T-helper 1 cell treated with Interleukin-12 subunit alpha and Interleukin-12 subunit beta and Interleukin-4 antibody, amounts not matched to agents 30 ng/mL and 1 ng/mL, for 36 hours (primary cell): ENCODE data around the gene PXYLP1. TPM values are rescaled to one million over a fixed set of nuclear protein-coding genes. Genes with fewer than 3 reads are reported as not detected.

Experiments used
- intact Hi-C: fragments of 100-400 bp; cut with micrococcal nuclease; formaldehyde crosslinking; loops from one replicate; pipeline ENCODE4 v1.15.1; 2024
- total RNA-seq: library from RNA; stranded (reverse); gene quantifications from 2 replicates; pipeline ENCODE4 v1.2.3, GENCODE V29; 2022

Gene PXYLP1
- total RNA-seq, 1 donor from 2014 or later = 17.1 TPM

- intact Hi-C loops = loop anchor here (5.0 to 10.0 kb wide), 4 partner anchors 263 to 833 kb away; partner anchors contain the start of gene TFDP2
Measured at GRCh38 chr3:141314415-141314814, 82.8 kb downstream of the PXYLP1 start.

DNA sequence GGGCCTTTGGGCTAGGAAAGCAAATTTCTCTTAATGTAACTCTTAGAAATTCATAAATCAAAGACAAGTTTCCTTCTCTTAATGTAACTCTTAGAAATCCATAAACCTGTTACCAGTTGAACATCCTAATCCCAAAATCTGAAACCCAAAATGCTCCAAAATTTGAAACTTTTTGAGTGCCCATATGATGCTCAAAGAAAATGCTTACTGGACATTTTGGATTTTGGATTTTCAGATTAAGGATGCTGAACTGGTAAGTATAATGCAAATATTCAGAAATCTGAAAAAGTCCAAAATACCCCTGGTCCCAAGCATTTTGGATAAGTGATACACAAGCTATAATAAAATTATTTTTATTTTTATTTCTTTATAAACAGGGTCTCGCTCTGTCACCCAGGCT lies 85.2 kb downstream of the PXYLP1 start:
- intact Hi-C loops = loop anchor here (10.0 kb wide), 1 partner anchor 328 kb away; no protein-coding TSS in a partner anchor

- intact Hi-C loops = loop anchor here (2.0 kb wide), 1 partner anchor 26 kb away; no protein-coding TSS in a partner anchor
Measured at GRCh38 chr3:141320399-141321108, 88.9 kb downstream of the PXYLP1 start.

DNA sequence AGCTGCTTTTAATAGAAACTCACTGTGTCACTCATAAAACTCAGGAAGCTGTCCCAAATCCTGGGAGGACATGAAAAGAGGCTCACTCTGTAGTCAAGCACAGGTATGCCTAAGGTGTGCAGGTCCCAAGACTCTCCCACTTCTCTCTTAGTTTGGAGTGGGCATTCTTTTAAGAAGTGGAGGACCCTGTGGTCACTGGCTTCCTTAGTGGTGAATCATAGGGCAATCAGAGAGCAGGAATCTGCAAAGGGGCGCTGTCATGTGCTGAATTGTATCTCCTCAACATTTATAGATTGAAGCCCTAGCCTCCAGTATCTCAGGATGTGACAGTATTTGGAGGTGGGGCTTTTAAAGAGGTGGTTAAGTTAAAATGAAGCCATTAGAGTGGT lies 89.5 kb downstream of the PXYLP1 start:
- intact Hi-C loops = loop anchor here (2.0 kb wide), 1 partner anchor 26 kb away; no protein-coding TSS in a partner anchor

- intact Hi-C loops = no loop called here
Measured at GRCh38 chr3:141323936-141324704, 92.5 kb downstream of the PXYLP1 start.

DNA sequence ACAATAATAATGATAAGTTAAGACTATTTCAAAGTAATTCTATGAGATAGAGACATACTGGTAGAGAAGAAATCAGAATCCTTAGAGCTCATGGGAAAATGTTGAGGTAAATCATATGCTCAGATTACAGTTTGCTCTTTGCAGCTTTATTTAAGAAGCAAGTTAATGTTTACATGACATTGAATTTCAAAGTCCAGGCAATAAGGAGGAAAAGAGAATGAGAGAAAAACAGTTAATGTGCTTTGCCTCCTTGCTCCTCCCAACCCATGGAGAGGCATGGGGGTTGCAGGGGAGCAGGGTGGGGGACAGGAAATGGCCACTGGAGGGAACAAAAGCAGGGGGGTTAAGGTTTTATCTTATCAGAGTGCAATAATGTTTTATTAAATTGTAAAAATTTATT lies 94.5 kb downstream of the PXYLP1 start:
- intact Hi-C loops = no loop called here

- intact Hi-C loops = no loop called here
Measured at GRCh38 chr3:141326626-141327025, 95.0 kb downstream of the PXYLP1 start.

- intact Hi-C loops = no loop called here
Measured at GRCh38 chr3:141328286-141329166, 96.9 kb downstream of the PXYLP1 start.

DNA sequence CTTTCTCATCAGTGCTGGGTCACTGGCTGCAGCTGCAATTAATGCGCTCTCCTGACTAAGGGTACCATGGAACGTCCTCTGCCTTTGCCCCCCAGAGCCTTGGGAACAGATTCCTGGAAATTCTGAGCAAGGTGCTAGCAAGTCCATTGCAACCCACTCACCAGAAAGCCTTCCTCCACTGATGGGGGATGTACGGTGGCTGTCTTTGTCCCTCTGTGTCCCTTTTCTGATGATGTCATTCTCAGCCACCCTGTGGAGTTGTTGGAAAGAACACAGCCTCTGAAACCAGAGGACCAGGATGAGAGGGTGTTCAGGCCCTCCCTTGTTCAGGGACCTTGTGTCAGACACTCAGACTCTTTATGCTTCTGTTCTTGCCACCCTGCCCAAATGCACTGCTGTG lies 98.6 kb downstream of the PXYLP1 start:
- intact Hi-C loops = no loop called here

DNA sequence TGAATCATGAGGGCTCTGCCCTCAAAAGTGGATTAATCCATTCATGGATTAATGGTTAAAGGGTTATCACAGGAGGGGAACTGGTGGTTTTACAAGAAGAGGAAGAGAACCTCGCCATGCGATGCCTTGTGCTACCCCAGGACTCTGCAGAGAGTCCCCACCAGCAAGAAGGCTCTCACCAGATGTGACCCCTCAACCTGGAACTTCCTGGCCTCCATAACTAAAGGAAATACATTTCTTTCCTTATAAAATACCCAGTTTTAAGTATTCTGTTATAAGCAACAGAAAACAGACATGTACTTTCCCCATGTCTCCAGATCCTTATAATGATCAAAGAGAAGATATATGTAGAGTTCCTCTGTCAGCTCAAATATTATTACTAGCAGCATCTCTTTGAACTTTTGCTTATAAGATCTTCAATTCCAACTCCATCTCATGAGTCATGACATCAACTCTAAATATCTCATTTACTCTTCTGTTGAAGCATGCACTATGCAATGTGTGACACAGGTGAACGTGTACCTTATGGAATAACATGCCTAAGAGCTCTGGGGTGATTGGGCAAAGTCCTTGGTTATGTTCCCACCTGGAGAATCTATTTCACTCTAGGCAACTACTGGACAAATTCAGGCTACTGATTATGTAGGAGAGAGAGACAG lies 99.2 kb downstream of the PXYLP1 start:
- intact Hi-C loops = no loop called here

- intact Hi-C loops = no loop called here
Measured at GRCh38 chr3:141331377-141332318, 100.0 kb downstream of the PXYLP1 start.

DNA sequence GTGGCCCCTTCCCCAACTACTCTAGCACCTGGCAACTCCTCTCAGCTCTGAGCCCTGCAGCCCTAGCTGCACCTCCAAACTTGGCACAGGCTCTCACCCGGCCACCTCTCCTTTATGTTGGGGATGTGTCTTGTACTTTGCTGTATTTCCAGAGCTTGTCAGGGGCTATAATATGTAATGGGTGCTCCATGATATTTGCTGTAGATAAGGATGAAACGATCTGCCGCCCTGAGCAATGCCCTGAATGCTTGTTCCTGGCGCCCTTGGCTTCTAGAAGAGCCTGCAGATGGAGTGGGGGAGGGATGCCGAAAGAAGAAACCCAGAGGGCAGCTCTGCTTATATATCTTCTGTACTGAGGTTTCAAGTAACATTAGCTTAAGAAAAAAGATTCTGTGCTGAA lies 100.8 kb downstream of the PXYLP1 start:
- intact Hi-C loops = no loop called here

DNA sequence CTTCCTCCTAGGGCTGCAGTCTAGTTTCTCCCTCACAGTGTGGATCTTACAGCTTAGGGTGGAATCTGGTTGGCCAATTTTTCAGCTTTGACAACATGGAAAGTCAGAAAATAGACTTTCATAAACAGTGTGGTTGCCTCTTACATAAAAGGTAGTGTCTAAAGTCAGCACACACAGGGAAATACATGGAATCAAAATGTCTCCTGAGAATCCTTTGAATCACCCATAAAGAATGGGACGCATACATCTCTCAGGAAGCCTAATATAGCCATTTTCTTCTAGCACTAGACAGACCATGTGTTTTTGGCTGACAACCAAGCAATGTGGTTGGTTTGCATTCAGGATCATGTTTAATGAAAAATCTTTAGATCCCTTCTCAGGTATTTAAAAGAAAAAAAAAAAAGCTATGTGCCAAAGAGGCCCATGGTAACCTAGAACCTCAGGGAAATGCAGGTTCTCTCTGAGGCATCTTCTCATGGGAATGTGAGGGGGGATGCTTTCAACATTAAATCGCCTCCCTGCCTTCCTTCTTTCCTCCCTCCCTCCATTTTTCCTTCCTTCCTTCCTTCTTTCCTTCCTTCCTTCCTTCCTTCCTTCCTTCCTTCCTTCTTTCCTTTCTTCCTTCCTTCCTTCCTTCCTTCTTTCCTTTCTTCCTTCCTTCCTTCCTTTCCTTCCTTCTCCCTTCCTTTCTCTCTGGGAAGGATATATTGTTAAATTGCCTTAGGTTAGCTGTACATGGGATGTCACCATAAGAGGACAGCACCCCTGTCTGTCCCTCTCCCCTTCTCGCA lies 102.4 kb downstream of the PXYLP1 start:
- intact Hi-C loops = no loop called here

GRCh38 chr3:141334627-141335250 lies 103.1 kb downstream of the PXYLP1 start:
- intact Hi-C loops = no loop called here

GRCh38 chr3:141335531-141336061 lies 104.0 kb downstream of the PXYLP1 start:
- intact Hi-C loops = no loop called here

- intact Hi-C loops = no loop called here
Measured at GRCh38 chr3:141336672-141337522, 105.3 kb downstream of the PXYLP1 start.

GRCh38 chr3:141337523-141337854 lies 105.9 kb downstream of the PXYLP1 start:
- intact Hi-C loops = no loop called here

GRCh38 chr3:141337991-141338390 lies 106.4 kb downstream of the PXYLP1 start:
- intact Hi-C loops = no loop called here
